ENCODE results near the gene MACROH2A2.

The MACROH2A2 gene

GRCh38 chr10:70054902-70055301 lies 2.3 kb downstream of the MACROH2A2 start:
- TF ChIP-seq CTCF (conservative IDR thresholded peaks at IDR 0.05; ENCODE audit: low read depth, low read length): no peak
- H3K9ac ChIP-seq: no peak overlapping the region
- H2AFZ ChIP-seq (ENCODE audit: low read depth): no peak overlapping the region
- H3K36me3 ChIP-seq (ENCODE audit: insufficient read depth): no peaks in the 10 kb centered on the region
- no peaks in the 10 kb centered on the region for H4K20me1 ChIP-seq (ENCODE audit: insufficient read depth)
- no peaks in the 10 kb centered on the region for H3K79me2 ChIP-seq (ENCODE audit: insufficient read depth, low read depth)
- no peak overlapping the region for H3K4me2 ChIP-seq
- no peak overlapping the region for H3K27ac ChIP-seq
- no peaks in the 10 kb centered on the region for H3K4me1 ChIP-seq (ENCODE audit: low read depth, poor library complexity, severe bottlenecking)
- no peaks in the 10 kb centered on the region for H3K27me3 ChIP-seq (ENCODE audit: insufficient read depth, low read depth)
- no peak overlapping the region for H3K4me3 ChIP-seq (IDR thresholded peaks at IDR 0.05; ENCODE audit: insufficient read depth, low read depth, low read length)

GRCh38 chr10:70055550-70055949 lies 2.9 kb downstream of the MACROH2A2 start:
- no peaks in the 10 kb centered on the region for H4K20me1 ChIP-seq (ENCODE audit: insufficient read depth)
- H3K4me3 ChIP-seq (IDR thresholded peaks at IDR 0.05; ENCODE audit: insufficient read depth, low read depth, low read length): no peak overlapping the region
- H3K4me1 ChIP-seq (ENCODE audit: low read depth, poor library complexity, severe bottlenecking): no peaks in the 10 kb centered on the region
- no peaks in the 10 kb centered on the region for H3K36me3 ChIP-seq (ENCODE audit: insufficient read depth)
- H3K27me3 ChIP-seq (ENCODE audit: insufficient read depth, low read depth): no peaks in the 10 kb centered on the region
- no peaks in the 10 kb centered on the region for H3K79me2 ChIP-seq (ENCODE audit: insufficient read depth, low read depth)
- H3K4me2 ChIP-seq: no peak overlapping the region
- H3K9ac ChIP-seq: no peak overlapping the region
- TF ChIP-seq CTCF (conservative IDR thresholded peaks at IDR 0.05; ENCODE audit: low read depth, low read length): no peak
- no peak overlapping the region for H2AFZ ChIP-seq (ENCODE audit: low read depth)
- H3K27ac ChIP-seq: no peak overlapping the region

GRCh38 chr10:70057306-70057705 lies 4.7 kb downstream of the MACROH2A2 start:
- TF ChIP-seq CTCF (conservative IDR thresholded peaks at IDR 0.05; ENCODE audit: low read depth, low read length): no peak
- Histone ChIP-seq H3K4me1 (ENCODE audit: low read depth, poor library complexity, severe bottlenecking) (no peaks in the 10 kb centered on the region), H3K79me2 (ENCODE audit: insufficient read depth, low read depth) (no peaks in the 10 kb centered on the region), H3K4me3 (IDR thresholded peaks at IDR 0.05; ENCODE audit: insufficient read depth, low read depth, low read length) (no peak overlapping the region), H3K9ac (no peak overlapping the region), H3K4me2 (no peak overlapping the region), H2AFZ (ENCODE audit: low read depth) (no peak overlapping the region), H4K20me1 (ENCODE audit: insufficient read depth) (no peaks in the 10 kb centered on the region), H3K27ac (no peak overlapping the region), H3K27me3 (ENCODE audit: insufficient read depth, low read depth) (no peaks in the 10 kb centered on the region), H3K36me3 (ENCODE audit: insufficient read depth) (no peaks in the 10 kb centered on the region)

- Histone ChIP-seq H2AFZ (ENCODE audit: low read depth) (no peak overlapping the region), H3K27me3 (ENCODE audit: insufficient read depth, low read depth) (no peaks in the 10 kb centered on the region), H3K4me1 (ENCODE audit: low read depth, poor library complexity, severe bottlenecking) (no peaks in the 10 kb centered on the region), H3K36me3 (ENCODE audit: insufficient read depth) (no peaks in the 10 kb centered on the region), H3K27ac (no peak overlapping the region), H4K20me1 (ENCODE audit: insufficient read depth) (no peaks in the 10 kb centered on the region), H3K4me2 (no peak overlapping the region), H3K79me2 (ENCODE audit: insufficient read depth, low read depth) (no peaks in the 10 kb centered on the region), H3K4me3 (IDR thresholded peaks at IDR 0.05; ENCODE audit: insufficient read depth, low read depth, low read length) (no peak overlapping the region), H3K9ac (no peak overlapping the region)
- no peak for TF ChIP-seq CTCF (conservative IDR thresholded peaks at IDR 0.05; ENCODE audit: low read depth, low read length)
These were observed 7.7 kb downstream of the MACROH2A2 start for GRCh38 chr10:70060389-70060788.

Data from KMS-11 (cell line).